HG02759 (cell line): ENCODE measurements around the gene CALHM2.
"Not testable (repeated sequence)": the region's sequence is repeated elsewhere in the genome, so short reads cannot be mapped to it uniquely, and the experiment has no call there.

ENCODE experiments used
- ATAC-seq: cut with Tn5 transposase; IDR thresholded peaks from one replicate; pipeline ENCODE4 v1.9.1; 2021; ENCODE audit warnings: mild to moderate bottlenecking, moderate library complexity; ENCODE audit not compliant: unreplicated experiment

The CALHM2 gene

GRCh38 chr10:103451831-103452505 is at the start of gene CALHM2:
CALHM2 (minus strand) TSS chr10:103452370; CDS start chr10:103449941, 2,429 bp downstream.
- ATAC-seq, result peak; percentile 80

GRCh38 chr10:103501186-103501585 is 49.0 kb upstream of the CALHM2 start:
- ATAC-seq, result no peak

- no peak for ATAC-seq
Observed at GRCh38 chr10:103500481-103500880, 48.3 kb upstream of the CALHM2 start.

GRCh38 chr10:103499881-103500280 is 47.7 kb upstream of the CALHM2 start:
- no peak for ATAC-seq

GRCh38 chr10:103498936-103499638 is 46.9 kb upstream of the CALHM2 start:
- ATAC-seq, result no peak

GRCh38 chr10:103497161-103497915 is 45.2 kb upstream of the CALHM2 start:
- no peak for ATAC-seq

GRCh38 chr10:103495321-103495720 is 43.2 kb upstream of the CALHM2 start:
- no peak for ATAC-seq

GRCh38 chr10:103493916-103494877 is 42.0 kb upstream of the CALHM2 start:
- no peak for ATAC-seq

- ATAC-seq, result no peak
Observed at GRCh38 chr10:103493362-103493915, 41.3 kb upstream of the CALHM2 start, which contains the start of gene NEURL1. NEURL1 (plus strand) TSS chr10:103493705; CDS start chr10:103494388, 683 bp downstream.

- no peak for ATAC-seq
Observed at GRCh38 chr10:103492655-103493261, 40.6 kb upstream of the CALHM2 start.

- no peak for ATAC-seq
Observed at GRCh38 chr10:103491729-103492364, 39.7 kb upstream of the CALHM2 start.

GRCh38 chr10:103490986-103491314 is 38.8 kb upstream of the CALHM2 start:
- peak; percentile 14 for ATAC-seq

- ATAC-seq, result no peak
Observed at GRCh38 chr10:103487410-103487708, 35.2 kb upstream of the CALHM2 start.

- ATAC-seq, result not testable (repeated sequence)
Observed at GRCh38 chr10:103486635-103487409, 34.7 kb upstream of the CALHM2 start.

GRCh38 chr10:103481974-103482531 is 29.9 kb upstream of the CALHM2 start:
- ATAC-seq, result no peak

GRCh38 chr10:103480521-103480920 is 28.4 kb upstream of the CALHM2 start:
- no peak for ATAC-seq

GRCh38 chr10:103479135-103479534 is 27.0 kb upstream of the CALHM2 start, which contains the start of gene CALHM3:
CALHM3 (minus strand) TSS chr10:103479240; CDS start chr10:103479032, 208 bp downstream.
- ATAC-seq, result no peak

GRCh38 chr10:103478671-103479070 is 26.5 kb upstream of the CALHM2 start:
- ATAC-seq, result no peak
